Measurements from ENCODE around the gene C1orf167.

C1orf167 gene

GRCh38 chr1:11778844-11779623, 17.0 kb downstream of the C1orf167 start:
- no peak for ATAC-seq

GRCh38 chr1:11779715-11780379, 17.9 kb downstream of the C1orf167 start:
- no peak for ATAC-seq
- TF ChIP-seq ISL1 (CRISPR knock-in tag; IDR thresholded peaks at IDR 0.05): no peak
- no peak for TF ChIP-seq ZFP3 (CRISPR knock-in tag; IDR thresholded peaks at IDR 0.05)
- TF ChIP-seq TOX (CRISPR knock-in tag; IDR thresholded peaks at IDR 0.05; ENCODE audit: borderline replicate concordance): no peak

More at GRCh38 chr1:11778844-11779623, 17.0 kb downstream of the C1orf167 start:
- TF ChIP-seq TCF4 (CRISPR knock-in tag; IDR thresholded peaks at IDR 0.05; ENCODE audit: borderline replicate concordance) (no peak), ZNF8 (CRISPR knock-in tag; IDR thresholded peaks at IDR 0.05) (no peak)

DNA sequence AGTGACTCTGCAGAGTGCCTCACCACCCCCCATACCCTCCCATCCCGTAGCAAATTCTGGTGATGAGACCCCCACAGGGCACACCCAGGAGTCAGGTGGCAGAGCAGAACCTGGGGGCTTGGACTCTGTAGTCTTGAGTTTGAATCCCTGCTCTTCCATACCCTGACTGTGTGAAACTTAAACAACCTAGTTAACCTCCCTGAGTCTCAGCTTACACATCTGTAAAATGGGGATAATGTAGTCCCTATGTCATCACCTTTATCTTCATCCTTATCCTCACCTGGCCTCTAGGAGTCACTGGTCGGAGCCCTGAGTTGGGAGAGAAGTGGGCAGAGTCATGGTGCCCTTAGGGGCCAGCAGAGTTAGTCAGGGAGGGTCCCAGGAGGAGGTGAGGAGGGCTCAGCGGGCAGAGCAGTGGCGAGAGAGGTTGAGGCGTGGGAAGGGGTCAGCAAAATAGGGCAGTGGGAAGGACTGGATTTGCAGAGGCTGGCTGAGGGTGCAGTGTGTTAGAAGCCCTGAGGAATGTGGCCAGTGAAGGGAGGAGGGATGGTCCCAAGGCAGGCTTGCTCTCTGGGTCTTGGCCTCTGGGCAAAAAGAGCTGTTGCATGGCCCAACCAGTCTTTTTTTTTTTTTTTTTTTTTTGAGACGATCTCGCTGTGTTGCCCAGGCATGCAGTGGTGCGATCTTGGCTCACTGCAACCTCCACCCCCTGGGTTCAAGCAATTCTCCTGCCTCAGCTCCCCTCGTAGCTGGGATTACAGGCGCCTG, 18.6 kb downstream of the C1orf167 start:
- TF ChIP-seq TOX (CRISPR knock-in tag; IDR thresholded peaks at IDR 0.05; ENCODE audit: borderline replicate concordance): no peak
- no peak for TF ChIP-seq ZNF8 (CRISPR knock-in tag; IDR thresholded peaks at IDR 0.05)
- no peak for TF ChIP-seq OSR1 (CRISPR knock-in tag; IDR thresholded peaks at IDR 0.05)
- no peak for TF ChIP-seq PPARA (CRISPR knock-in tag; IDR thresholded peaks at IDR 0.05; ENCODE audit: borderline replicate concordance)
- TF ChIP-seq ZNF70 (CRISPR knock-in tag; IDR thresholded peaks at IDR 0.05): no peak
- no peak for TF ChIP-seq ZNF565 (CRISPR knock-in tag; conservative IDR thresholded peaks at IDR 0.05; ENCODE audit: low read depth)
- TF ChIP-seq GLIS3 (CRISPR knock-in tag; IDR thresholded peaks at IDR 0.05): no peak
- TF ChIP-seq ESRRG (CRISPR knock-in tag; IDR thresholded peaks at IDR 0.05): no peak
- TF ChIP-seq, protein P1, sequence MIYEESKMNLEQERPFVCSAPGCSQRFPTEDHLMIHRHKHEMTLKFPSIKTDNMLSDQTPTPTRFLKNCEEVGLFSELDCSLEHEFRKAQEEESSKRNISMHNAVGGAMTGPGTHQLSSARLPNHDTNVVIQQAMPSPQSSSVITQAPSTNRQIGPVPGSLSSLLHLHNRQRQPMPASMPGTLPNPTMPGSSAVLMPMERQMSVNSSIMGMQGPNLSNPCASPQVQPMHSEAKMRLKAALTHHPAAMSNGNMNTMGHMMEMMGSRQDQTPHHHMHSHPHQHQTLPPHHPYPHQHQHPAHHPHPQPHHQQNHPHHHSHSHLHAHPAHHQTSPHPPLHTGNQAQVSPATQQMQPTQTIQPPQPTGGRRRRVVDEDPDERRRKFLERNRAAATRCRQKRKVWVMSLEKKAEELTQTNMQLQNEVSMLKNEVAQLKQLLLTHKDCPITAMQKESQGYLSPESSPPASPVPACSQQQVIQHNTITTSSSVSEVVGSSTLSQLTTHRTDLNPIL (CRISPR knock-in tag; IDR thresholded peaks at IDR 0.05; ENCODE audit: low read depth): no peak
- no peak for TF ChIP-seq ZFP30 (CRISPR knock-in tag; IDR thresholded peaks at IDR 0.05)
- no peak for TF ChIP-seq BACH2 (CRISPR knock-in tag; IDR thresholded peaks at IDR 0.05; ENCODE audit: borderline replicate concordance)
- no peak for TF ChIP-seq TSHZ2 (CRISPR knock-in tag; IDR thresholded peaks at IDR 0.05)
- TF ChIP-seq ZFP3 (CRISPR knock-in tag; IDR thresholded peaks at IDR 0.05): no peak
- TF ChIP-seq ZC3H10 (CRISPR knock-in tag; IDR thresholded peaks at IDR 0.05): no peak
- TF ChIP-seq, protein P2, sequence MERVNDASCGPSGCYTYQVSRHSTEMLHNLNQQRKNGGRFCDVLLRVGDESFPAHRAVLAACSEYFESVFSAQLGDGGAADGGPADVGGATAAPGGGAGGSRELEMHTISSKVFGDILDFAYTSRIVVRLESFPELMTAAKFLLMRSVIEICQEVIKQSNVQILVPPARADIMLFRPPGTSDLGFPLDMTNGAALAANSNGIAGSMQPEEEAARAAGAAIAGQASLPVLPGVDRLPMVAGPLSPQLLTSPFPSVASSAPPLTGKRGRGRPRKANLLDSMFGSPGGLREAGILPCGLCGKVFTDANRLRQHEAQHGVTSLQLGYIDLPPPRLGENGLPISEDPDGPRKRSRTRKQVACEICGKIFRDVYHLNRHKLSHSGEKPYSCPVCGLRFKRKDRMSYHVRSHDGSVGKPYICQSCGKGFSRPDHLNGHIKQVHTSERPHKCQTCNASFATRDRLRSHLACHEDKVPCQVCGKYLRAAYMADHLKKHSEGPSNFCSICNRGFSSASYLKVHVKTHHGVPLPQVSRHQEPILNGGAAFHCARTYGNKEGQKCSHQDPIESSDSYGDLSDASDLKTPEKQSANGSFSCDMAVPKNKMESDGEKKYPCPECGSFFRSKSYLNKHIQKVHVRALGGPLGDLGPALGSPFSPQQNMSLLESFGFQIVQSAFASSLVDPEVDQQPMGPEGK (CRISPR knock-in tag; IDR thresholded peaks at IDR 0.05; ENCODE audit: borderline replicate concordance): no peak
- no peak for TF ChIP-seq ARNTL (CRISPR knock-in tag; IDR thresholded peaks at IDR 0.05; ENCODE audit: borderline replicate concordance, low read depth)
- TF ChIP-seq RARB (CRISPR knock-in tag; IDR thresholded peaks at IDR 0.05): no peak
- TF ChIP-seq TCF4 (CRISPR knock-in tag; IDR thresholded peaks at IDR 0.05; ENCODE audit: borderline replicate concordance): no peak
- TF ChIP-seq CSDC2 (CRISPR knock-in tag; IDR thresholded peaks at IDR 0.05): no peak
- no peak for TF ChIP-seq CSRNP3 (CRISPR knock-in tag; IDR thresholded peaks at IDR 0.05)

More for the DNA sequence above, 18.6 kb downstream of the C1orf167 start:
- no peak for ATAC-seq

All from SK-N-SH treated with all-trans-retinoic acid at 6 μM for 48 hours (cell line).